ENCODE measurements around the gene DDAH2.
A peak's percentile ranks its signal among the peaks of the same experiment; 100 is the strongest.

DDAH2 gene

DNA sequence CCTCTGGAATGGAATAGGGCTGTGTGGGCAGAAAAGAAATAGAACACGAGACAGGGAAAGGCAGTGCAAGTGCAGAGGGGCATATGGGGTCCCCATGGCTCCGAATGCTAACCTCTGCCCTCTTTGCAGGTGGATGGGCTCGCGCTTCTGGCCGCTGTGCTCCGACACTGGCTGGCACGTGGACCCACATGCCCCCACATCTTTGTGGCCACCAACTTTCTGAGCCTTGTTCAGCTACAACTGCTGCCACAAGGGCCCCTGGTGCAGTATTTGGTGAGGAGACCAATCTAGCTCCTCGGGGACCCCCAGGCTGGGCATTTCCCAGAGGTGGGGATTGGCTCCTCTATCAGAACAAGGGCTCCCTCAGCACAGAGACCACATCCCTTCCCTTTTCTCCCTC is 32.2 kb upstream of the DDAH2 start:
- DNase-seq (ENCODE audit: low read depth, low spot score): no peak

GRCh38 chr6:31760790-31761189 is 31.7 kb upstream of the DDAH2 start:
- DNase-seq (ENCODE audit: low read depth, low spot score): no peak

DNA sequence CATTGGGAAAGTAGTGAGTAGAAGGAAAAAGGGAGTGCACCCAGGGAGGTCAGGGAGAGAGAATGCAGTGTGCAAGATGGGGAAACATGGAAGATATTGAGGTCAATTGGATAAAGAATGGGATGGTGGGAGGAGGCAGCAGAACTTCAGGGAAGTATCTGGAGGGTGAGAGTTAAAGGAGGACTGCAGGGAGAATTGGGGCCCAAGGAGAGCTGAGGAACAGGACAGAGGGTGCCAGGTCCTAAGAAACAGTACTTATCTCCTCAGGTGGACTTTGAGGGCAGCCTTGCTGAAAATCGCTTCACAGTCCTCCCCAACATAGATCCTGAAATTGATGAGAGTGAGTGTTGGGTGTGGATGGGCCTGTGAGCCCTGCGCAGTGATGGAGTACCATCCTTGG is 29.2 kb upstream of the DDAH2 start:
- DNase-seq (ENCODE audit: low read depth, low spot score): no peak

GRCh38 chr6:31752739-31753319 is 23.7 kb upstream of the DDAH2 start:
- no peak for DNase-seq (ENCODE audit: low read depth, low spot score)

- DNase-seq (ENCODE audit: low read depth, low spot score): no peak
Observed at GRCh38 chr6:31750411-31751022, 21.4 kb upstream of the DDAH2 start.

- DNase-seq (ENCODE audit: low read depth, low spot score): no peak
Observed at GRCh38 chr6:31749301-31750036, 20.4 kb upstream of the DDAH2 start.

- DNase-seq (ENCODE audit: low read depth, low spot score): no peak
Observed at GRCh38 chr6:31744422-31744821, 15.3 kb upstream of the DDAH2 start.

DNA sequence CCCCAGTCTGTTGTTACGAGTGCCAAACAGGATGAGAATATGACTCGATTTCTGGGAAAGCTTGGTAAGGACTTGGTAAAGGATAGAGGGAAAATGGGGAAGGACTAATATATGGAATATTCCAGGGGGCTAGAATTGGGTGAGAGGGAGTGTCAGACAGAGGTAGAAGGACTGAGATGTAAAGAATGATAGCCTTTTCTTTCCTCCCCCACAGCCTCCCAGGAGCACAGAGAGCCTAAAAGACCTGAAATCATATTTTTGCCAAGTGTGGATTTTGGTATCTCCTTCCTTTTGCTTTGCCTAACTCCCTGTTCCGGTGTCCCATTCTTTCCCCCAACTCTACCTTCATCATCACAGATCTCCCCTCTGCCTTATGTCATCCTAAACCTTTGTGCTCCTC is 13.8 kb upstream of the DDAH2 start:
- DNase-seq (ENCODE audit: low read depth, low spot score): no peak

GRCh38 chr6:31741815-31742214 is 12.7 kb upstream of the DDAH2 start:
- DNase-seq (ENCODE audit: low read depth, low spot score): no peak

DNA sequence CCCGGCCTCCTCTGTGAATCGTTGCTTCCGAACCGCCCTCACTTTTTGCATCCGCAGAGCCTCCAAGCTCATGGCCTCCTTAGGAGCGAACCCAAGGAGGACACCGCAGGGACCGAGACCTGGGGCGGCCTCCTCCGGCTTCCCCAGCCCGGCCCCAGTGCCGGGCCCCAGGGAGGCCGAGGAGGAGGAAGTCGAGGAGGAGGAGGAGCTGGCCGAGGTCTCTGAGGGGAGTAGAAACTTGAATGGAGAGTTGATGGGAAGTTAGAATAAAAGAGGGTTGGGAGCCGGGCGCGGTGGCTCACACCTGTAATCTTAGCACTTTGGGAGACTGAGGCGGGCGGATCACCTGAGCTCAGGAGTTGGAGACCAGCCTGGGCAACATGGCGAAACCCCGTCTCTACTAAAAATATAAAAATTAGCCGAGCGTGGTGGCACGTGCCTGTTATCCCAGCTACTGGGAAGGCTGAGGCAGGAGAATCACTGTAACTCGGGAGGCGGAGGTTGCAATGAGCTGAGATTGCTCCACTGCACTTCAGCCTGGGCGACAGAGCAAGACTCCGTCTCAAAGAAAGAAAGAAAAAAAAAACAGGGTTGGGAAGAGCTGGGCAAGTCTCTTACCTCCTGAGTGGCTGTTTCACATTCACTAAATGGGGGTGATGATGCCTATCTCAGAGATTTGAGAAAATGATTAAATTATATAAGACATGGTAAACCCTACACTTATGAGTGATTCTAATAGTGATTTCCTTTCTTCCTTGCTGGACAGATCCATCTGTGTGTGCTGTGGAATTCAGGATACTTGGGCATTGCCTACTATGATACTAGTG is 11.5 kb upstream of the DDAH2 start:
- DNase-seq (ENCODE audit: low read depth, low spot score): no peak

DNA sequence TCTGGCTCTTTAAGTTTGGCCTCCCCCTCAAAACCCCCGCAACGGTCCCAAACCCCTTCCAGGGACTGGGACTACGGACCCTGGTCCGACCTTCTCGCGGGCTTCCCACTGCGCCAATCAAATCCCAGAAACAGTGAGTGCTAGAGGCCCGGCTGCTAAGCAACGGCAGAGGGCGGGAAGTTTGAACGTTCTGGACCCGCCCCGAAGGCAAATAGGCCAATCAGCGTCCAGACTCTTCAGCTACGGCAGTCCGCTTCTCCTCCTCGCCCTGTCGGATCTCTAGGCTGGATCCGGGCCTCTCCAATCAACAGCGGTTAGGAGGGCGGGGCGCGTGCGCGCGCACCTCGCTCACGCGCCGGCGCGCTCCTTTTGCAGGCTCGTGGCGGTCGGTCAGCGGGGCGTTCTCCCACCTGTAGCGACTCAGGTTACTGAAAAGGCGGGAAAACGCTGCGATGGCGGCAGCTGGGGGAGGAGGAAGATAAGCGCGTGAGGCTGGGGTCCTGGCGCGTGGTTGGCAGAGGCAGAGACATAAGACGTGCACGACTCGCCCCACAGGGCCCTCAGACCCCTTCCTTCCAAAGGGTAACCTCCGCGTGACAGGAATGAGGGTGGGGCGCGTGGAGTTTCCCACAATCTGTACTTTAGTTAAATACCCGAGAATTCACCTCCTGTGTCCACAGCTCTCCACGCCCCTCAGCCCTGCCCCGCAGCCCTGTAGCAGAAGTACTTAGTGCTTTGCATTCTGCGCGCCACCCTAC is 10.7 kb upstream of the DDAH2 start, which contains the start of gene MSH5:
TSS of gene MSH5 (plus strand) at position 367 of the 758 bp plus-strand sequence. CDS start 462 bp downstream, outside the sequence.
- DNase-seq (ENCODE audit: low read depth, low spot score): peak; percentile 88

- peak; percentile 48 for DNase-seq (ENCODE audit: low read depth, low spot score)
Observed at GRCh38 chr6:31737991-31738979, 9.2 kb upstream of the DDAH2 start.

- DNase-seq (ENCODE audit: low read depth, low spot score): no peak
Observed at GRCh38 chr6:31737315-31737990, 8.4 kb upstream of the DDAH2 start.

DNA sequence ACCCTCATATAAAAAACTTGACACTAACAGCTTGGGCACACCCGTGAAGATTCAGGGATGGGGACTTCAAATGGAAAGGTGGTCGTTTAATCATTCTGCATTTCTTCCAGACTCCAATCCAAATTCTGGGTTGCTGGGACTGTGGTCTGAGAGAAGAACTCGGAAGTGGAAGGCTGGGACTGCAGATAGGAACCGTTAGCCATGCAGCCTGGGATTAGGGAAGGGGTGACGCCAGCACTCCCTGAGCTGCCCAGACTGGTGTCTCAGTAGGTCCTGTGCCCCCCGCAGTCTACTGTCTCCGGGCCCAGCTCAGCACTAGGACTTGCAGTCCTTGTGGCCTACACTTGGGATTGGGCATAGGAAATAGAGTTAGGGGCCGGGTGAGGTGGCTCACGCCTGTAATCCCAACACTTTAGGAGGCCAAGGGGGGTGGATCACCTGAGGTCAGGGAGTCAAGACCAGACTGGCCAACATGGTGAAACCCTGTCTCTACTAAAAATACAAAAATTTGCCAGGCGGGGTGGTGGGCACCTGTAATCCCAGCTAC is 7.7 kb upstream of the DDAH2 start:
- no peak for DNase-seq (ENCODE audit: low read depth, low spot score)

DNA sequence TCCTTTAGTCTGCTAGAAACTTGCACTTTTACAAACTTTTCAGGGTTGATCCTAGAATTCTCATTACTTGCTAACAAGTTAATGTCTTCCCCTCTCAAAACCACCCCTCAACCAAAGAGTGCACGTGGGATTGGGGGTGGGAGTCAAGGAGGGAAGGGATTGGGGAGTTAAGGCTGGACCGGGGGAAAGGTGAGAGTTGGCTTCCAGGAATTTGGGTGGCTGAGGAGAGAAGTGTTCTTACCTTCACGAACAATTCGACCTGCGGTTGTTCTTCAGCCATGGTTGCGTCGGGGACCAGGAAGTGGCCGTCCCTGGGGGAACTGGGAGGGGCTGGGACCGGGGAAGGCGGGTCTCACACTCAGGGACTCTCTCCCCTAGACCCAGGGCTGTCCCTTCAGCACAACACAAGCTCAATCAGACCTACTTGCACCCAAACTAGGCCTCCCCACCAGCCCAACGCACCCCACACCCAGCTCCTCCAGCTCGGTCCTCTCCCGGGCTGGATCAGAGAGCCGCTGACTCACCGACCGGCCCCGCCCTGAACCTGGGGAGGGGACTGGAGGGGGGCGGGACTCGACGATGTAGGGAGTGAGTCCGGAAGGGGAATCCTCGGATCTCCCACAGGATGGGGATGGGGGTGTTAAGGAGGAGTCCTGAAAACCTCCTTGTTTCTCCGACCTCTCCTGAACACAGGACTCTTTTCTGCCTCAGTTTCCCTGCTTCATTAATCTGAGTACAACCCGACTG is 7.1 kb upstream of the DDAH2 start, which contains the start of gene CLIC1:
TSS of gene CLIC1 (minus strand) at position 510 of the 747 bp plus-strand sequence. CDS start at position 280, 230 bp downstream.
- DNase-seq (ENCODE audit: low read depth, low spot score): peak; percentile 52

DNA sequence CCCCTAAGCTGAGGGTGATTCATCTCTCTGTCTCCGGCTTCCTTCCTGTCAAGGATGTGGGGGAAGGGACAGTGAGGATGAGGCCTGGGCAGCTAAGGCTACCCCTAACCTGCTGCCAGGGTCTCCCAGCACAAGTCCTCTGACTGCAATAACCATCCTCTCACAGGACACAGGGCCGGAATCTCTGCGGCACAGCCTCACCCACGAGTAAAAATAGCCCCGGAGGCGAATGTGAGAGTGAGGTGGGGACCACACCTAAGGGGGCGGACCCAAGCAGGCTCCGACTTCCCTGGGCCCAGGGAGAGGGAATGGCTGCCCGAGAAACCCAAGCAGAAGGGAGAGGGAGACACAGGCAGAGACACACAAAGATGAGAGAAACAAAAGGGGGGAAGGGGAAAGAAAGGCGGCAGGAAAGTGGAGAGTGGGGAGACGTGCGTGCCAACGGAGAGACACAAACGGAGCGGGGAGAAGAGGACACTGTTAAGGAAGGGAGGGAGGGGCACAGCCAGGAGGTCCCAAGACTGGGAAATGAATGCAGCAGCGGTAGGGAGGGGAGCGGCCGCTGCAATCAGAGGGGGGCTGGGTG is 5.8 kb upstream of the DDAH2 start:
- DNase-seq (ENCODE audit: low read depth, low spot score): peak; percentile 39

DNA sequence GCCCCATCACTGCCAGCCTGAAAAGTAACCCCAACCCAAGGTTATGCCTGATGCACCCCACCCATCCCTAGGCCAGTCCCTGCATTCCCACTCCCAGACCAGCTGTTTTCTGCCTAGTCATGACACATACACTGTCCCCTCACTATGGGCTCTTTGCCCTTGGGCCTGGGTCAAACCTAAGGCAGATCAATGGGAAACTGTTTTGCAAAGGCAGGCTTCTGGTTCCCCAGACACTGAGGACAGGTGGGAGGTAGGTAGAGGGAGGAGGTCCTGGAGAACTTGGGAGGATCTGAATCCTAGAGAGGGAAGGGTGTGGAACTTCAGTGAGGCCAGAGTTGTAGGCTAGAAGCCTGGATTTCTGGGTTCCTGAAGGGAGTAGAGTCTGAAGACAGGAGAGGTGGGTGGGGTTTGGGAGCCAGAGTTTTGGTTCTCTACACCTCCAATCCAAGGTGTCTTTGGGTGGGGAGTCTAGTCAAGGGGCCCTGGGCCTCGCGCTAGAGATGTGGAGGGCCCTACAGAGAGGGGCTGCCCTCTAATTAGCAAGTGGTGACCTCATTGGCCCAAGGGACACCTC is 5.2 kb upstream of the DDAH2 start:
- no peak for DNase-seq (ENCODE audit: low read depth, low spot score)

DNA sequence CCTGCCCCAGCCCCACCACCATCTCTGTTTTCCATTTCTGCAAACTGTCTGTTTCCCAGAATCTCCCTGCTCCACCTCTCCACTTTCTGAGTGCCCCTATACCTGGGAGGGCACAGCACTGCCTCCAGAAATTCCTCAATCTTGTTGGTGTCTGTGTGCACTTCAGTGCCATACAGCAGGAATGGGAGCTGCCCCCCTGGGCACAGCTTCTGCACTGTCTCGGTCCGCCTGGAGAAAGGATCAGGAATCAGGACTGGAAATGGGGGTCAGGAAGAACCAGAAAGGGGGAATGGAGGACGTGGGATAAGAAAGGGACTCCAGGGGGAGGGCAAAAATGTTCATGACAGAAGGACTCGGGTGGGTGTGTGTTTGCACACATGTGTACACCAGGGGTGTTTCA is 4.6 kb upstream of the DDAH2 start:
- DNase-seq (ENCODE audit: low read depth, low spot score): no peak
